Activated CD4-positive, alpha-beta T cell treated with anti-CD3 and anti-CD28 coated beads for 1 hour (primary cell): ENCODE data around the gene SRSF5.

Source experiments
- DNase-seq: peaks from one replicate; pipeline ENCODE4 v3.0.0-alpha.2; 2020

The SRSF5 gene

GRCh38 chr14:69771136-69771535 is 4.2 kb downstream of the SRSF5 start:
- no peak for DNase-seq

- DNase-seq = no peak
Measured at GRCh38 chr14:69772082-69773017, 5.4 kb downstream of the SRSF5 start.

GRCh38 chr14:69773571-69774276 is 6.8 kb downstream of the SRSF5 start:
- no peak for DNase-seq

- DNase-seq = no peak
Measured at GRCh38 chr14:69775012-69775411, 8.1 kb downstream of the SRSF5 start.

GRCh38 chr14:69776875-69777453 is 10.0 kb downstream of the SRSF5 start:
- DNase-seq = no peak

- no peak for DNase-seq
Measured at GRCh38 chr14:69779088-69779487, 12.1 kb downstream of the SRSF5 start.

- no peak for DNase-seq
Measured at GRCh38 chr14:69780092-69780491, 13.2 kb downstream of the SRSF5 start.

- no peak for DNase-seq
Measured at GRCh38 chr14:69780952-69781351, 14.0 kb downstream of the SRSF5 start.

- no peak for DNase-seq
Measured at GRCh38 chr14:69784942-69785341, 18.0 kb downstream of the SRSF5 start.

- no peak for DNase-seq
Measured at GRCh38 chr14:69786603-69787002, 19.7 kb downstream of the SRSF5 start.

- DNase-seq = no peak
Measured at GRCh38 chr14:69789118-69789640, 22.2 kb downstream of the SRSF5 start.

GRCh38 chr14:69792887-69793421 is 26.0 kb downstream of the SRSF5 start:
- no peak for DNase-seq

GRCh38 chr14:69794791-69795190 is 27.8 kb downstream of the SRSF5 start:
- DNase-seq = no peak

- DNase-seq = no peak
Measured at GRCh38 chr14:69795691-69796090, 28.7 kb downstream of the SRSF5 start.

- no peak for DNase-seq
Measured at GRCh38 chr14:69796797-69797500, 30.0 kb downstream of the SRSF5 start, which contains the start of gene SLC10A1. TSS of gene SLC10A1 (minus strand) at chr14:69797241. CDS start at chr14:69797155, 86 bp downstream.

GRCh38 chr14:69797573-69798338 is 30.8 kb downstream of the SRSF5 start:
- DNase-seq = no peak

- DNase-seq = no peak
Measured at GRCh38 chr14:69798339-69798735, 31.4 kb downstream of the SRSF5 start.

GRCh38 chr14:69803753-69804152 is 36.8 kb downstream of the SRSF5 start:
- DNase-seq = no peak

GRCh38 chr14:69804902-69805301 is 38.0 kb downstream of the SRSF5 start:
- DNase-seq = no peak

- no peak for DNase-seq
Measured at GRCh38 chr14:69807192-69807591, 40.2 kb downstream of the SRSF5 start.
